ENCODE measurements around the gene FGF22. TPM values are rescaled to one million over a fixed set of nuclear protein-coding genes. Genes with fewer than 3 reads are reported as not detected.
"Not testable (repeated sequence)": the region's sequence is repeated elsewhere in the genome, so short reads cannot be mapped to it uniquely, and the experiment has no call there.

Gene FGF22
- total RNA-seq, 1 experiment from 2014 or later: 1.3 TPM

DNA sequence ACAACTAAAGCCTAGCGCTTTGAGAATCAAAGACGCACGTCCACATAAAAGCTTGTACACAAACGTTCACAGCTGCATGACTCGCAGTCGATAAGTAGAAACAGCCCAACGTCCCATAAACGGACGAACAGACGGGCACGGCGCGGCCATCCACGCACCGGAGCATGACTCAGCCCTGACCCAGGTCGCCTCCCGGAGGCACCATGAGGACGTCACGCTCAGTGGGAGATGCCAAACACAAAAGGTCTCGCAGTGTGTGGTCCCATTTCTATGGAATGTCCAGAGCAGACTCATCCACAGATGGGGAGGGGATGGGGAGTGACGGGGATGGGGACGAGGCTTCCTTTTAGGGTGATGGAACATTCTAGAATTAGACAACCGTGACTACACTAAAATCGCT lies 15.7 kb upstream of the FGF22 start:
- Histone ChIP-seq H3K9me3 (ENCODE audit: low read length) (no peaks in the 10 kb centered on the region), H2AFZ (ENCODE audit: low read length) (no peak overlapping the region), H3K27ac (ENCODE audit: low read length) (no peak overlapping the region), H3K27me3 (ENCODE audit: low read length) (no peaks in the 10 kb centered on the region), H3K4me3 (ENCODE audit: low read length) (no peak overlapping the region), H4K20me1 (ENCODE audit: low read length) (no peaks in the 10 kb centered on the region), H3K79me2 (ENCODE audit: low read length) (peaks cover 10% of the 10 kb centered on the region; the same call in 1 of the 2 replicates), H3K9me2 (replicated peaks; ENCODE audit: low read length) (no peaks in the 10 kb centered on the region), H3F3A (ENCODE audit: low read length, unreplicated experiment) (no peaks in the 10 kb centered on the region), H3K4me1 (ENCODE audit: insufficient read depth, low read length) (no peaks in the 10 kb centered on the region), H3K36me3 (ENCODE audit: low read depth, low read length) (peaks cover 5% of the 10 kb centered on the region; the same call in 1 of the 2 replicates), H3K9ac (ENCODE audit: low read length) (no peak overlapping the region), H3K4me2 (ENCODE audit: low read length) (no peak overlapping the region)
- ATAC-seq: no peak
- intact Hi-C loops (cut with micrococcal nuclease): no loop called here
- no peak for DNase-seq
- TF ChIP-seq EZH2 (IDR thresholded peaks at IDR 0.05; ENCODE audit: low read length, unreplicated experiment) (no peak), EZH2phosphoT487 (IDR thresholded peaks at IDR 0.05; ENCODE audit: borderline replicate concordance, low read length) (no peak)
- TF ChIP-seq, protein P1, sequence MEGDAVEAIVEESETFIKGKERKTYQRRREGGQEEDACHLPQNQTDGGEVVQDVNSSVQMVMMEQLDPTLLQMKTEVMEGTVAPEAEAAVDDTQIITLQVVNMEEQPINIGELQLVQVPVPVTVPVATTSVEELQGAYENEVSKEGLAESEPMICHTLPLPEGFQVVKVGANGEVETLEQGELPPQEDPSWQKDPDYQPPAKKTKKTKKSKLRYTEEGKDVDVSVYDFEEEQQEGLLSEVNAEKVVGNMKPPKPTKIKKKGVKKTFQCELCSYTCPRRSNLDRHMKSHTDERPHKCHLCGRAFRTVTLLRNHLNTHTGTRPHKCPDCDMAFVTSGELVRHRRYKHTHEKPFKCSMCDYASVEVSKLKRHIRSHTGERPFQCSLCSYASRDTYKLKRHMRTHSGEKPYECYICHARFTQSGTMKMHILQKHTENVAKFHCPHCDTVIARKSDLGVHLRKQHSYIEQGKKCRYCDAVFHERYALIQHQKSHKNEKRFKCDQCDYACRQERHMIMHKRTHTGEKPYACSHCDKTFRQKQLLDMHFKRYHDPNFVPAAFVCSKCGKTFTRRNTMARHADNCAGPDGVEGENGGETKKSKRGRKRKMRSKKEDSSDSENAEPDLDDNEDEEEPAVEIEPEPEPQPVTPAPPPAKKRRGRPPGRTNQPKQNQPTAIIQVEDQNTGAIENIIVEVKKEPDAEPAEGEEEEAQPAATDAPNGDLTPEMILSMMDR (conservative IDR thresholded peaks at IDR 0.05; ENCODE audit: low read depth, low read length): no peak
- BruUV-seq (replicated peaks): no TSS peak
- CTCF ChIA-PET: no interaction called here
- POLR2A ChIA-PET (ENCODE audit: unreplicated experiment): no interaction called here

DNA sequence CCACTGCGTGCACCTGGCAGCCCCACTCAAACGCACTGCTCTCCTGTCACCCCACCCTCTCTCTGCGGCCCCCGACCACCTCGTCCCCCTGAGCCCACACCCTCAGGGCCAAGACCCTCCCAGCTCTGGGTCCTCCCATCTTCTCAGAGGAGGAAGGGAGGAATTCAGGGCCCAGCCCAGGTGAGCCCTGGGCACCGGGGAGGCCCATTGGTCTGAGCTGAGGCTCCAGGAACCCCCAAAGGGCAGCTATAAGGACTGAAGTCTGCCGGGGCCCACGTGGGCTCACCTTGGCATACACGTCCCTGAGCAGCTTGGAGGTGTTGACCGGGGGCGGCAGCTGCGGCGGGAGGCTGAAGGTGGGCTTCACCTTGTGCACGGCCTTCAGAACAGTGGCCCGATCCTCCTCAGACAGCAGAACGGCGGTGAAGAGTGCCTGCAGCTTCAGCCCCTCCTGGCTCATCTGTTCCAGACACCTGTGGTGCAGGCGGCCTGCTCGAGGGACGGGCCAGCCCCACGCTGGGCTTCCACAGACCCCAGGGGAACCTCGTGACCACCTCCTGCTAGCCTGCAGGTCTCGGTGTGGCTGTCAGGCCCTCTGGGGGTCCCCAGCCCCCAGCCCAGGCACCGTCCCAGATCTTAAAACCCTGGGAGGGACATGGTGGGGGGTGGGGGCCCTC lies 15.1 kb upstream of the FGF22 start:
- Histone ChIP-seq H3K9me2 (replicated peaks; ENCODE audit: low read length) (no peaks in the 10 kb centered on the region), H3K79me2 (ENCODE audit: low read length) (peaks cover 15% of the 10 kb centered on the region; the same call in 1 of the 2 replicates), H3F3A (ENCODE audit: low read length, unreplicated experiment) (no peaks in the 10 kb centered on the region), H3K9me3 (ENCODE audit: low read length) (no peaks in the 10 kb centered on the region), H3K4me1 (ENCODE audit: insufficient read depth, low read length) (no peaks in the 10 kb centered on the region), H3K4me2 (ENCODE audit: low read length) (no peak overlapping the region), H3K9ac (ENCODE audit: low read length) (no peak overlapping the region), H3K4me3 (ENCODE audit: low read length) (no peak overlapping the region), H3K27me3 (ENCODE audit: low read length) (no peaks in the 10 kb centered on the region), H2AFZ (ENCODE audit: low read length) (no peak overlapping the region), H4K20me1 (ENCODE audit: low read length) (no peaks in the 10 kb centered on the region), H3K36me3 (ENCODE audit: low read depth, low read length) (peaks cover 5% of the 10 kb centered on the region; the same call in 1 of the 2 replicates), H3K27ac (ENCODE audit: low read length) (no peak overlapping the region)
- no peak for DNase-seq
- CTCF ChIA-PET: no interaction called here
- POLR2A ChIA-PET (ENCODE audit: unreplicated experiment): no interaction called here
- BruUV-seq (replicated peaks): no TSS peak
- ATAC-seq: no peak
- intact Hi-C loops (cut with micrococcal nuclease): no loop called here
- no peak for TF ChIP-seq EZH2 (IDR thresholded peaks at IDR 0.05; ENCODE audit: low read length, unreplicated experiment)
- TF ChIP-seq, protein P1 (conservative IDR thresholded peaks at IDR 0.05; ENCODE audit: low read depth, low read length): no peak
- no peak for TF ChIP-seq EZH2phosphoT487 (IDR thresholded peaks at IDR 0.05; ENCODE audit: borderline replicate concordance, low read length)

DNA sequence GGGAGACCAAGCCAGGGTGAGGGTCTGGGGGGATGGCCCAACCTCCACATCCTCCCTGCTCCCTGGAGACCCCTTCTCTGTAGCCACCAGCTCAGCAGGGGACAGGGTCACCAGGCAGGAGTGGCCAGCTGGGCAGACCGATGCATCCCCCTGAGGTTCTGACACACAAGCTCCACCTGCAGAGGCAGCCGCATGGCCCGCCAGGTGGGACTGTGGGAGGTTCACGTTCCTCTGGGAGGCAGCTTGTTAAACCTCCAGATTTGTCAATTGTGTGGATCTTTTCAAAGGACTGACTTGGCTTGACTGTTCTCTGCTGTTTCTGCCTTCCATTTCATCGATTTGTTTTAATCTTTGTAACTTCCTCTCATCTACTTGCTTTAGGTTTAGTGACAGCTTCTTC lies 14.4 kb upstream of the FGF22 start:
- DNase-seq (no peak), ATAC-seq (no peak)
- Histone ChIP-seq H2AFZ (ENCODE audit: low read length) (no peak overlapping the region), H3K9me3 (ENCODE audit: low read length) (no peaks in the 10 kb centered on the region), H3K36me3 (ENCODE audit: low read depth, low read length) (peaks cover 5% of the 10 kb centered on the region; the same call in 1 of the 2 replicates), H3K4me3 (ENCODE audit: low read length) (no peak overlapping the region), H3K9ac (ENCODE audit: low read length) (no peak overlapping the region), H3K9me2 (replicated peaks; ENCODE audit: low read length) (no peaks in the 10 kb centered on the region), H3F3A (ENCODE audit: low read length, unreplicated experiment) (no peaks in the 10 kb centered on the region), H4K20me1 (ENCODE audit: low read length) (no peaks in the 10 kb centered on the region), H3K27ac (ENCODE audit: low read length) (no peak overlapping the region), H3K27me3 (ENCODE audit: low read length) (no peaks in the 10 kb centered on the region), H3K4me2 (ENCODE audit: low read length) (no peak overlapping the region), H3K79me2 (ENCODE audit: low read length) (peaks cover 19% of the 10 kb centered on the region), H3K4me1 (ENCODE audit: insufficient read depth, low read length) (no peaks in the 10 kb centered on the region)
- TF ChIP-seq EZH2phosphoT487 (IDR thresholded peaks at IDR 0.05; ENCODE audit: borderline replicate concordance, low read length): no peak
- TF ChIP-seq EZH2 (IDR thresholded peaks at IDR 0.05; ENCODE audit: low read length, unreplicated experiment): no peak
- TF ChIP-seq, protein P1 (conservative IDR thresholded peaks at IDR 0.05; ENCODE audit: low read depth, low read length): no peak
- intact Hi-C loops (cut with micrococcal nuclease): no loop called here
- POLR2A ChIA-PET (ENCODE audit: unreplicated experiment): no interaction called here
- BruUV-seq (replicated peaks): no TSS peak
- CTCF ChIA-PET: no interaction called here

DNA sequence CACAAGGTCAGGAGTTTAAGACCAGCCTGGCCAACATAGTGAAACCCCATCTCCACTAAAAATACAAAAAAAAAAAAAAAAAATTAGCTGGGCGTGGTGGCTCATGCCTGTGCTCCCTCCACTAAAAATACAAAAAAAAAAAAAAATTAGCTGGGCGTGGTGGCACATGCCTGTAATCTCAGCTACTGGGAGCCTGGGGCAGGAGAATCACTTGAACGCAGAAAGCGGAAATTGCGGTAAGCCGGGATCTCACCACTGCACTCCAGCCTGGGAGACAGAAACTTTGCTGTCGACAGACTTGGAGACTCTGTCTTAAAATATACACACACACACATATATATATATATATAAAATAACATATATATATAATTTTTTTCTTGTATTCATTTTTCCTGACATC lies 13.1 kb upstream of the FGF22 start:
- H3K4me3 ChIP-seq (ENCODE audit: low read length); H3K9me3 ChIP-seq (ENCODE audit: low read length); CTCF ChIA-PET; BruUV-seq (replicated peaks); H3K27me3 ChIP-seq (ENCODE audit: low read length); H3K4me2 ChIP-seq (ENCODE audit: low read length); H3K9me2 ChIP-seq (replicated peaks; ENCODE audit: low read length); H4K20me1 ChIP-seq (ENCODE audit: low read length); POLR2A ChIA-PET (ENCODE audit: unreplicated experiment); H3K36me3 ChIP-seq (ENCODE audit: low read depth, low read length); intact Hi-C loops (cut with micrococcal nuclease); H3F3A ChIP-seq (ENCODE audit: low read length, unreplicated experiment); H3K9ac ChIP-seq (ENCODE audit: low read length); H3K4me1 ChIP-seq (ENCODE audit: insufficient read depth, low read length); ATAC-seq; H2AFZ ChIP-seq (ENCODE audit: low read length); H3K27ac ChIP-seq (ENCODE audit: low read length); DNase-seq: not testable (repeated sequence)
- peaks cover 30% of the 10 kb centered on the region for H3K79me2 ChIP-seq (ENCODE audit: low read length)
